HG02840 (cell line): ENCODE results near the gene PLK1.
"Not testable (repeated sequence)": the region's sequence is repeated elsewhere in the genome, so short reads cannot be mapped to it uniquely, and the experiment has no call there.

ENCODE experiments used
- ATAC-seq: cut with Tn5 transposase; IDR thresholded peaks from one replicate; pipeline ENCODE4 v1.9.1; 2021; ENCODE audit warnings: mild to moderate bottlenecking, moderate library complexity, moderate number of reproducible peaks; ENCODE audit not compliant: unreplicated experiment, low FRiP score

PLK1 gene

DNA sequence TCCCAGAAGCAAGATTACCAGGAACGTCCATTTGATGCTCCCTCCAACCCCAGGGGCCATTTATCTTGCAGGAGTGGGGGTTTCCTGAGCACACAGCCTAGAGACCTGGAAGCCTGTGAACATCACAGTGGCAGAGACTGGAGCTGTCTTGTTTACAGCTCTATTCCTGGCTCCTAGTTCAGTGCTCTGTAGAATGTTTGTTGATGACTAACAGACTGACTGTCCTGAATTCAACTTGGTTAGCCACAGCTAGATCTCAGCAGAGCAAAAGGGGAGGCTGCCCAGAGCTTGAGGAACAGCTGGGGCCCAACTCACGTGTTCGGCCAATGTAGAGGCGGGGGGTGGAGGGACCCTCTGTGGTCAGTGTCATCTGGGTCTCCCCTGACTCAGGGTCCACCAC is 27.8 kb downstream of the PLK1 start:
- ATAC-seq, result no peak

DNA sequence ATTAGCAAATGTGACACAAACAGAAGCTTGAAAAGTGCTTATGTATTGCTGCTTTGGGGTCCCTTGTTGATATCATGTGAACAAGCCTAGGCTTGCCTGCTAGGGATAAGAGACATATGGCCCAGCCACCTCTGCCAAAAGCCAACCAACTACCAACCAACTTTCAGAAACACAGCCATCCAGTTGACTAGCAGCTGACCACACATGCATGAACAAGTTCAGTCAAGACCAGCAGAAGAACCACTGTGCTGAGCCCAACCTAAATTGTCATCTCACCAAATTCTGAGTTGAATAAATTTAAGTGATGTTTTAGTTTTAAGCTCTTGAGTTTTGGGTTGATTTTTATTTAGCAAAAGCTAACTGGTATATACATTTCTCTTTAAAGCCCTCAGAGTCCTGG is 30.8 kb downstream of the PLK1 start:
- ATAC-seq, result no peak

DNA sequence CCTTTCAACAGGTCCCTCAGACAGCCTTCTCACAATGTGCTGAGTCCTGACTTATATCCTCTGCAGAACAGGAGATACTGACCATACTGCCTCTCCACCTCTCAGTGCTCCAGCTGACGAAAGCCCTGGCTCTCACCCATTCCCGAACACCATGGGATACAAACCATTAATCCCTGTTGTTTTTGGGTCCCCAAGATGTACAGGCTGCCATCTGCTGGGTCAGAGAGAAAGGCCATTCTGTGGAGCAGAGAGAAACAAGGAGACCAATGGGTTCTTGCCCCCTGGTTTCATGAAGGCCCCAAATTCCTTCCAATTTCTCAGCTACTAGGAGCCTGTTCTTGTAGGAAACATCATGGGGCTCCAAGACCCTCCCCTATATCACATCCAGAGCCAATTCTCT is 31.3 kb downstream of the PLK1 start:
- no peak for ATAC-seq

DNA sequence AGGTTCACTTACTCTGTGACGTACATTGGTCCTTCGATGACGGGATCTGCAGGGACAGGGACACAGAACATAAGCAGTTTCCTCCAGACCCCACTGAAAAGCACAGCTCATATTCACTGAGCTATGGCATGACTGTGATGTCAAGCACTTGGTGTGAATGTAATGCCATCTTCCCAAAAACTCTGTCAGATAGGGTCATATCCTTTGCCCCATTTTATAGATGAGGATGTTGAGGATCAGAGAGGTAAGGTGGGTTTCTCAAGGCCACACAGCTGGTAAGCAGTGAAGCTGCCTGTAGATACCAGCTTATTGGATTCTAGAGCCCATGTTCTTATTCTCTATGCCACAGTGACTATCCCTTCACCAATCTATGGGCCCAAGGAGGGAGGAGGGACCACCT is 31.8 kb downstream of the PLK1 start:
- no peak for ATAC-seq

DNA sequence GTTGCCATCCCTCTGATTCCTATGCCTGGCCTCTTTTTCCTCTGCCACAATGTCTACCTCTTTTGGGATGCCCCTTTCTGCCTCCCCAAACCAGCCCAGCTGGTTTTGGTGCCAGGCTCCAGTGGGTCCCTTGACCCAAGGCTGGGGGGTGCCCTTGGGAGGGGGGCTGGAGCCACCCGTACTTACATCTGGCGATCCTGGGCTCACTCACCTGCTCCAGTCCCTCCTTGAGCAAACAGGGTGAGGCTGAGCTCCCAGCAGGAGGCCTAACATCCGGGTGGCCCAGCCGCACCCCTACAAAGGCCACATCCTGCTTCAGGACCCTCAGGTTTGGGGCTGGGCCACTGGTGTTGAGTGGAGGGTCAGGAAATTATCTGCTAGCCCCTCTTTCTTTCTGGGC is 33.1 kb downstream of the PLK1 start:
- no peak for ATAC-seq

DNA sequence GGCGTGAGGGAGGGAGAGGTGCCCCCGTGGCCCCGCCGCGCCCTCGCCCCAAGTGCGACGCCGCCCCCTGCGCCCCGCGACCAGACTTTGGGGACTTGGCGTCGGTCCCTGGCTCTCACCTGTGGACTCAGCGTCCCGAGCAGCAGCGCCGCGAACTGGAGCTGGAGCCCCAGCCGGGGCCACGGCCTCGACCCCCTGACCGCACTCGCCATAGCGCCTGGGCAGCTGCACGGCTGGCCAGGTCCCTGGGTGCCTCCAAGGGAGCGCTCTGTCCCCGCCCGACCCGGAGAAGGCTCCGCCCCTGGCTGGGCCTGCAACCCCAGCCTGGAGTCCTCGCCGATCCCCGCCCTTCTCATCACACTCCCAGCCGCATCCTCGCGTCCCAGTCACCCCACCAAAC is 34.3 kb downstream of the PLK1 start, which contains the start of gene ERN2:
TSS of gene ERN2 (minus strand) at position 247 of the 400 bp plus-strand sequence. CDS start at position 212, 35 bp downstream.
- ATAC-seq, result no peak

DNA sequence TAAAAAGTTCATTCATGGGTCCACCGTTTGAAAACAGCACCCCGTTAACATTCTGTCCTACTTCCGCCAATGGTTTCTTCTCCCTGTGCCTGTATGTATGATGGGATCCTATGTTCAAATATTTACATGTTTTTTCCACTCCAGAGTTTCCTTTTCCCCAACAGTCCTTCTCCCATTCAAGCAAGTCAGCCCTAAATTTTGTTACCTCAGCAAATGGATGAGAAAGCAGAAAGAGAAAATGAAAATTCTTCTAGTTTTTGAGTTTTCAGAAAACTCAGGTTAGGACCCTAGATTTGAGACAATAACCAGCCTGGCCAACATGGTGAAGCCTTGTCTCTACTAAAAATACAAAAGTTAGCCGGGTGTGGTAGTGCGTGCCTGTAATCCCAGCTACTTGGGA is 37.8 kb downstream of the PLK1 start:
- no peak for ATAC-seq

DNA sequence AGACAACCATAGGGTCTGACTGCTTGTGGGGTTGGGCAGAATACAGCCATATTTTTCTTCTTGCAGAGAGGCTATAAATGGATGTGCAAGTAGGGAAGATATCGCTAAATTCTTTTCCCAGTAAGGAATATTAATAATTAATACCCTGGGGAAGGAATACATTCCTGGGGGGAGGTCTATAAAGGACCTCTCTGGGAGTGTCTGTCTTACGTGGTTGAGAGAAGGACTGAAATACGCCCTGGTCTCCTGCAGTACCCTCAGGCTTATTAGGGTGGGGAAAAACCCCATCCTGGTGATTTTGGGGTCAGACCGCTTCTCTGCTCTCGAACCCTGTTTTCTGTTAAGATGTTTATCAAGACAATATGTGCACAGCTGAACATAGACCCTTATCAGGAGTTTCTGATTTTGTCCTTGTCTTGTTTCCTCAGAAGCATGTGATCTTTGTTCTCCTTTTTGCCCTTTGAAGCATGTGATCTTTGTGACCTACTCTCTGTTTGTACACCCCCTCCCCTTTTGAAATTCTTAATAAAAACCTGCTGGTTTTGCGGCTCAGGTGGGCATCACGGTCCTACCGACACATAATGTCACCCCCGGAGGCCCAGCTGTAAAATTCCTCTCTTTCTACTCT is 44.0 kb downstream of the PLK1 start:
- ATAC-seq, result not testable (repeated sequence)

DNA sequence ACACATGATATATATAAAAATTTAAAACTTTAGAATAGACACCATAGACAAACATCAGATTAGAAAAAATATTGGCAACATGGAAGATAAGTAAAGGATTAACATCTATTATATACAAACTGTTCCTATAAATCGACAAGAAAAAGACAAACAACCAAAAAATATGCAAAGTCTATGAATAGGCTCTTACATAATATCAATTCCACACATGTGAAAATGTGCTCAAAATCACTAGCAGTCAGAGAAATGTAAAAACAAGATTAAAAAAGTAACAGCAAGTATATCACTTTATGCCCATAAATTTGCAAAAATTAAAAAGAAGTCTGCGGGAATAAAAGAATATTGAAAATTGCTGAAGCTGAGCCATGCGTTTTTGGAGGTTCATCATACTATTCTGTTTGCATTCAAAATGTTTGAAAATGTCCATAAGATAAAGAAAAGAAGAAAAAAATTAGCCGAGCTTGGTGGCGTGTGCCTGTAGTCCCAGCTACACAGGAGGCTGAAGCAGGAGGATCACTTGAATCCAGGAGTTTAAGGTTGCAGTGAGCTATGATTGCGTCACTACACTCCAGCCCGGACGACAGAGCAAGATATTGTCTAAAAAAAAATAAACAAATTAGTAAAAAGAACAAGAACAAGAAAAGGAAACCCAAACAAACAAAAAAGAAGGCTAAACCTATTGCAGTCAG is 45.6 kb downstream of the PLK1 start:
- no peak for ATAC-seq

DNA sequence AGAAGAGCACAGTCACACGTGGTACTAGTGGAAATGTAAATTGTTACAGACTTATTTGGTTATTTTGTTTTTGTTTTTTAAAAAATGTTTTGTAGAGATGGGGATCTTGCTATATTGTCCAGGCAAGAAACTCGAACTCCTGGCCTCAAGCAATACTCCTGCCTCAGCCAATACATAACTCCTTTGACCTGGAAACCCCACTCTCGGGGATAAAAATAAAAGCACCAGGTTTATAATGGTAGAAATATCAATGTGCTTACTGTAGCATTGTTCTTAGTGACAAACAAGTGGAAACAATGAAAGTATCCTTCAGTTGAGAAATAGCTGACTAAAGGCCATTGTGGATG is 46.1 kb downstream of the PLK1 start:
- ATAC-seq, result no peak

DNA sequence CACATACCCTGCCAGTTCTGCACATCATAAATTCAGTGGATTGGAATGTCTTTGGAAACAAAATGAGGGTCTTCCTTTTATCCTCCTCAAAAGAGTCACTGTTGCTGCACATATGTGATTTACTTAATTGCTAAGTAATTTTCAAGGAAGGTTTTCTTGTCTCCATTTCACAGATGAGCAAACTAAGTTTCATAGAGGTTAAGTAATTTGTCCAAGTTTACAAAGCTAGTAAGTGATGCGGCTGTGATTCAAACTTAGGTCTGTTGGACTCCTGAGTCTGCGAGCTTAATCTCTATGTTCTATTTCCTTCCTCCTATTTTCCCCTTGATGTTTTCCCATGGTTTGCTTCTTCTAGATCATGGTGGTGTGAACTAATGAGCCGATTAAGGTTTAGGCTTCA is 48.0 kb downstream of the PLK1 start:
- ATAC-seq, result no peak

DNA sequence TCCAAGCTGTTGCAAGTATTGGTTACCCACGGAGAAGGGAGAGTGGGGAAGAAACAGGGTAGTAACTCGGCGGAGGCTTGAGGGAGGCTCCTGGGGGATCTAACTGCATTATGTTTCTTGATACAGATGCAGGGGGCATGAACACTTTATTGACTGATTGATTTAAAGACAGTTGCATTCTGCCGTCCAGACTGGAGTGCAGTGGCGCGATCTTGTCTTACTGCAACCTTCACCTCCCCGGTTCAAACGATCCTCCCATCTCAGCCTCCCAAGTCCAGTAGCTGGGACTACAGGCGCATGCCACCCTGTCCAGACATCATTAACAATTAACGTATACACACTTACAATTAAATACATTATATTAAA is 49.4 kb downstream of the PLK1 start:
- no peak for ATAC-seq

DNA sequence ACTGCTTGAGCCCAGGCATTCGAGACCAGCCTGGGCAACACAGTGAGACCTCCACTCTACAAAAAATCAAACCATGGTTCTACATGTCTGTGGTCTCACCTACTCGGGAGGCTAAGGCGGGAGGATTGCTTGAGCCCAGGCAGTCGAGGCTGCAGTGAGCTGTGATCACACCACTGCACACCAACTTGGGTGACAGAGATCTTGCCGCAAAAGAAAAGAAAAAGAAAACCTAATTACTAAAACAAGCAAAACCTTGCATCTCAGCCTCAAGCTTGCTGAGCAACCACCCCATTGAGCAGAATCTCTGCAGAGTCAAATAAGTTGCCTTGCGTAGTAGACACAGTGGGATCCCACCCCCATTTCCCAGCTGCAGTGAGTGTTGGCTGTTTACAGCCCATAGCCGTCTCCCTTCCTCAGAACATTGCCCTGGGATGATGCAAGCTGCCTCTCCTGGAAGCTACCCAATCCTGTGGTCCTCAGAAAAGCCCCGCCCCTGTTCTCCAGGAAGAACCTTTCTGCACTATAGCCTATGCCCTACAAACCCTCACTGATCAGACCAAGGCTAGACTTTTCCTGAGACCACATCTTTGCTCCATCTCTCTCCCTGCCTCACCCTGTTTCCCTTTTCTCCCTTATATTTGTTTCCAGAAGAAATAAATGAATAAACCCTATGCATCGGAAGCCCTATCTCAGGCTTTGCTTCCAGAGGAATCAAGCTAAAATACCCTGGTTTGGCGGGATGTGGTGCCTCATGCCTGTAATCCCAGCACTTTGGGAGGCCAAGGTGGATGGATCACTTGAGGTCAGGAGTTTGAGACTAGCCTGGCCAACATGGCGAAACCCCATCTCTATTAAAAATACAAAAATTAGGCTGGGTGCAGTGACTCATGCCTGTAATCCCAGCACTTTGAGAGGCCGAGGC is 51.1 kb downstream of the PLK1 start:
- ATAC-seq, result no peak

DNA sequence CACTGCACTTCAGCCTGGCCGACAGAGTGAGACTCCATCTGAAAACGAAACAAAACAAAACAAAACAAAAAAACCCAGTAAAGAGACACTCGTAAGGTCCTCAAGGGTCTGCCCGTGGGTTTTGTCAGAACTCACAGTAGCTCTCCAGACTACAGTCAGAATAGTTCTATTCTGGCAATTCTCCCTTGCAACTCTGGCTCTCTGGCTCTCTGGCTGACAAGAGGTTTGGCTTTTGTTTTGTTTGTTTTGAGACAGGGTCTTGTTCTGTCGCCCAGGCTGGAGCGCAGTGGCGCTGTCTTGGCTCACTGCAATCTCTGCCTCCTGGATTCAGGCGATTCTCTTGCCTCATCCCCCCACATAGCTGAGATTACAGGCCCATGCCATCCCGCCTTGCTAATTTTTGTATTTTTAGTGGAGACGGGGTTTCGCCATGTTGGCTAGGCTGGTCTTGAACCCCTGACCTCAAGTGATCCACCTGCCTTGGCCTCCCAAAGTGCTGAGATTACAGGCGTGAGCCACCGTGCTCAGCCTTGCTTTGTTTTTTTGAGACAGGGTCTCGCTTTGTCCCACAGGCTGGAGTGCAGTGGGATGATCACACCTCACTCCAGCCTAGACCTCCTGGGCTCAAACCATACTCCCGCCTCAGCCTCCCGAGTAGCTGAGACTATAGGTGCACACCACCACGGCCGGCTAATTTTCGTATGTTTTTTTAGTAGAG is 55.6 kb downstream of the PLK1 start:
- ATAC-seq, result no peak

DNA sequence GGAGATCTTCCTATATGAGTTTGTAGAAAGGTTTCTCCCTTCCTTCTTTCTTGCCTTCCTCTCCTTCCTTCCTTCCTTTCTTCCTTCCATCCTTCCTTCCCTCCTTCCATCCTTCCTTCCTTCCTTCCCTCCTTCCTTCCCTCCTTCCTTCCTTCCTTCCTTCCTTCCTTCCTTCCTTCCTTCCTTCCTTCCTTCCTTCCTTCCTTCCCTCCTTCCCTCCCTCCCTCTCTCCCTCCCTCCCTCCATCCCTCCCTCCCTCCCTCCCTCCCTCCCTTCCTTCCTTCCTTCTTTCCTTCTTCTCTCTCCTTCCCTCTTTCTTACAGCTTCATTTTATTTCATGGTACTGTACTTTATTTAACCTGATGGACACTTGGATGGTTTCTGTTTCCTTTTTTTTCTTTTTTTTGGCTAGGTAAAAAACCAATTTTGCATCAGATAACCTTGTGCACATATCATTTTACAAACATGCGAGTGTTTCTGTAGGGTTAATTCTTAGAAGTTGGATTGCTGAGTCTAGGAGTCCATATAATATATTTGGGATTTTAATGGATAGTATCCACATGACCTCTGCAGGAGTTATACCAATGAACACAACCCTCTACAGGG is 58.8 kb downstream of the PLK1 start:
- ATAC-seq, result not testable (repeated sequence)

DNA sequence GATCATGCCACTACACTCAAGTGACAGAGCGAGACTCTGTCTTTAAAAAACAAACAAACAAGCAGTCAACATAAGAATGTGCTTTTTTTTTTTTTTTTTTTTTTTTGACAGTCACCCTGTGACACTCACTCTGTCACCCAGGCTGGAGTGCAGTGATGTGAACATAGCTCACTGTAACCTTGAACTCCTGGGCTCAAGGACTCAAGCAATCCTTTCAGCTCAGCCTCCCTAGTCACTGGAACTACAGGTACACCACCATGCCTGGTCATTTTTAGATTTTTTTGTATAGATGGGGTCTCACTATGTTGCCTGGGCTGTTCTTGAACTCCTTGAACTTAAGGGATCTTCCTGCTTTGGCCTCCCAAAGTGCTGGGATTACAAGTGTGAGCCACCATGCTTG is 60.8 kb downstream of the PLK1 start:
- no peak for ATAC-seq
